ENCODE data around the gene NUP210. TPM values are rescaled to one million over a fixed set of nuclear protein-coding genes. Genes with fewer than 3 reads are reported as not detected.

Gene NUP210
- total and polyA plus RNA-seq, 8 donors = 16.0 to 23.5 (median 18.1) TPM

- H3K27me3 ChIP-seq = no peaks in the 10 kb centered on the region
- H3K9me3 ChIP-seq = peaks cover 0 to 20% of the 10 kb centered on the region in 2 donors
- no peaks in the 10 kb centered on the region for H3K4me1 ChIP-seq
- no peak for TF ChIP-seq CTCF (IDR thresholded peaks at IDR 0.05)
- no peaks in the 10 kb centered on the region for H3K36me3 ChIP-seq
- no peak overlapping the region for H3K4me3 ChIP-seq
- ATAC-seq = no peak
- intact Hi-C loops (cut with DNase I) = no loop called here
- DNase-seq = no peak
- H3K27ac ChIP-seq = no peak overlapping the region
Measured at GRCh38 chr3:13404626-13405452, 15.3 kb downstream of the NUP210 start.

GRCh38 chr3:13403847-13404246 is 16.3 kb downstream of the NUP210 start:
- Histone ChIP-seq H3K9me3 (peaks cover 0 to 17% of the 10 kb centered on the region in 2 donors), H3K4me3 (no peak overlapping the region), H3K36me3 (no peaks in the 10 kb centered on the region), H3K27ac (no peak overlapping the region), H3K27me3 (no peaks in the 10 kb centered on the region), H3K4me1 (no peaks in the 10 kb centered on the region)
- DNase-seq = no peak
- intact Hi-C loops (cut with DNase I) = no loop called here
- ATAC-seq = no peak
- no peak for TF ChIP-seq CTCF (IDR thresholded peaks at IDR 0.05)

GRCh38 chr3:13403213-13403819 is 16.8 kb downstream of the NUP210 start:
- H3K36me3 ChIP-seq = peaks cover 0 to 1% of the 10 kb centered on the region in 2 donors
- H3K27ac ChIP-seq = no peak overlapping the region
- peaks cover 0 to 12% of the 10 kb centered on the region in 2 donors for H3K9me3 ChIP-seq
- DNase-seq (no peak), ATAC-seq (no peak)
- no peak for TF ChIP-seq CTCF (IDR thresholded peaks at IDR 0.05)
- intact Hi-C loops (cut with DNase I) = no loop called here
- H3K27me3 ChIP-seq = no peaks in the 10 kb centered on the region
- H3K4me3 ChIP-seq = no peak overlapping the region
- H3K4me1 ChIP-seq = no peaks in the 10 kb centered on the region

GRCh38 chr3:13401149-13401548 is 19.0 kb downstream of the NUP210 start:
- TF ChIP-seq CTCF (IDR thresholded peaks at IDR 0.05) = no peak
- no peaks in the 10 kb centered on the region for H3K27me3 ChIP-seq
- intact Hi-C loops (cut with DNase I) = no loop called here
- no peak overlapping the region for H3K4me3 ChIP-seq
- peaks cover 0 to 21% of the 10 kb centered on the region in 2 donors for H3K36me3 ChIP-seq
- DNase-seq = no peak
- no peak for ATAC-seq
- H3K4me1 ChIP-seq = no peaks in the 10 kb centered on the region
- H3K27ac ChIP-seq = no peak overlapping the region
- peaks cover 0 to 5% of the 10 kb centered on the region in 2 donors for H3K9me3 ChIP-seq

- H3K27ac ChIP-seq = no peak overlapping the region
- peaks cover 0 to 31% of the 10 kb centered on the region in 2 donors for H3K36me3 ChIP-seq
- TF ChIP-seq CTCF (IDR thresholded peaks at IDR 0.05) = no peak
- no peak for DNase-seq
- H3K9me3 ChIP-seq = peaks cover 0 to 5% of the 10 kb centered on the region in 2 donors
- no peak for ATAC-seq
- no peak overlapping the region for H3K4me3 ChIP-seq
- no peaks in the 10 kb centered on the region for H3K4me1 ChIP-seq
- intact Hi-C loops (cut with DNase I) = no loop called here
- H3K27me3 ChIP-seq = no peaks in the 10 kb centered on the region
Measured at GRCh38 chr3:13400114-13400673, 19.9 kb downstream of the NUP210 start.
